ENCODE results near the gene NPEPL1.

DNA sequence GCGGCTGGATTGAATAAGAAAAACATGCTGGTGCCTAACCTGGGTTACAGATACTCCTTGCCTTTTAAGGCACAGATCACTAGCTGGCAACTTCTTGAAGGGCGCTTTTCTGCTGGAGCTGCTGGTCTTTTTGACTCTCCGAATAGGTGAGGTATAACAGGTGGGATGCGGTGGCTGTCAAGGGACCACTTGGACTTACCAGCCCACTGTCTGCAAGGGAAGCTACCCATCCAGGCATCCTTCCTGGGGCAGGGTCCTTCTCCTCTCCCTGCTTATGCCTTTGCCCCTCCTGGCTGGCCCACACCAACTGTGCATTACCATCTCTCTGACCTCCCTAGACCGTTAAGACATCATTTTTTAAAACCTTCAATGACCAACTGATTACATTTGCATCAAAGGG is 57.4 kb downstream of the NPEPL1 start:
- TF ChIP-seq, protein P1, sequence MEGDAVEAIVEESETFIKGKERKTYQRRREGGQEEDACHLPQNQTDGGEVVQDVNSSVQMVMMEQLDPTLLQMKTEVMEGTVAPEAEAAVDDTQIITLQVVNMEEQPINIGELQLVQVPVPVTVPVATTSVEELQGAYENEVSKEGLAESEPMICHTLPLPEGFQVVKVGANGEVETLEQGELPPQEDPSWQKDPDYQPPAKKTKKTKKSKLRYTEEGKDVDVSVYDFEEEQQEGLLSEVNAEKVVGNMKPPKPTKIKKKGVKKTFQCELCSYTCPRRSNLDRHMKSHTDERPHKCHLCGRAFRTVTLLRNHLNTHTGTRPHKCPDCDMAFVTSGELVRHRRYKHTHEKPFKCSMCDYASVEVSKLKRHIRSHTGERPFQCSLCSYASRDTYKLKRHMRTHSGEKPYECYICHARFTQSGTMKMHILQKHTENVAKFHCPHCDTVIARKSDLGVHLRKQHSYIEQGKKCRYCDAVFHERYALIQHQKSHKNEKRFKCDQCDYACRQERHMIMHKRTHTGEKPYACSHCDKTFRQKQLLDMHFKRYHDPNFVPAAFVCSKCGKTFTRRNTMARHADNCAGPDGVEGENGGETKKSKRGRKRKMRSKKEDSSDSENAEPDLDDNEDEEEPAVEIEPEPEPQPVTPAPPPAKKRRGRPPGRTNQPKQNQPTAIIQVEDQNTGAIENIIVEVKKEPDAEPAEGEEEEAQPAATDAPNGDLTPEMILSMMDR (IDR thresholded peaks at IDR 0.05) = no peak
- TF ChIP-seq POLR2A (IDR thresholded peaks at IDR 0.05) = no peak
- no peak for TF ChIP-seq POLR2AphosphoS5 (IDR thresholded peaks at IDR 0.05)
